Measurements from ENCODE around the gene ECSIT. TPM values are rescaled to one million over a fixed set of nuclear protein-coding genes. Genes with fewer than 3 reads are reported as not detected.
A peak's percentile ranks its signal among the peaks of the same experiment; 100 is the strongest.

The ECSIT gene
- polyA plus RNA-seq (98.3 and 99.0 TPM in 2 replicates), polyA minus RNA-seq (45.6 and 54.3 TPM in 2 replicates)

GRCh38 chr19:11528551-11529341 lies at the start of gene ECSIT:
TSS of gene ECSIT (minus strand) at chr19:11529134. CDS start at chr19:11519170, 9,964 bp downstream.
- H3K4me3 ChIP-seq (ENCODE audit: low read length) = peak within 1 kb of the TSS; percentile 85
- H3K9me2 ChIP-seq (ENCODE audit: insufficient read depth, low read length) = no peaks in the 10 kb centered on the region
- no peaks in the 10 kb centered on the region for H3K36me3 ChIP-seq (ENCODE audit: insufficient read depth, low read length)
- peak; percentile 88 for TF ChIP-seq POLR2AphosphoS5 (IDR thresholded peaks at IDR 0.05)
- TF ChIP-seq, protein P1, sequence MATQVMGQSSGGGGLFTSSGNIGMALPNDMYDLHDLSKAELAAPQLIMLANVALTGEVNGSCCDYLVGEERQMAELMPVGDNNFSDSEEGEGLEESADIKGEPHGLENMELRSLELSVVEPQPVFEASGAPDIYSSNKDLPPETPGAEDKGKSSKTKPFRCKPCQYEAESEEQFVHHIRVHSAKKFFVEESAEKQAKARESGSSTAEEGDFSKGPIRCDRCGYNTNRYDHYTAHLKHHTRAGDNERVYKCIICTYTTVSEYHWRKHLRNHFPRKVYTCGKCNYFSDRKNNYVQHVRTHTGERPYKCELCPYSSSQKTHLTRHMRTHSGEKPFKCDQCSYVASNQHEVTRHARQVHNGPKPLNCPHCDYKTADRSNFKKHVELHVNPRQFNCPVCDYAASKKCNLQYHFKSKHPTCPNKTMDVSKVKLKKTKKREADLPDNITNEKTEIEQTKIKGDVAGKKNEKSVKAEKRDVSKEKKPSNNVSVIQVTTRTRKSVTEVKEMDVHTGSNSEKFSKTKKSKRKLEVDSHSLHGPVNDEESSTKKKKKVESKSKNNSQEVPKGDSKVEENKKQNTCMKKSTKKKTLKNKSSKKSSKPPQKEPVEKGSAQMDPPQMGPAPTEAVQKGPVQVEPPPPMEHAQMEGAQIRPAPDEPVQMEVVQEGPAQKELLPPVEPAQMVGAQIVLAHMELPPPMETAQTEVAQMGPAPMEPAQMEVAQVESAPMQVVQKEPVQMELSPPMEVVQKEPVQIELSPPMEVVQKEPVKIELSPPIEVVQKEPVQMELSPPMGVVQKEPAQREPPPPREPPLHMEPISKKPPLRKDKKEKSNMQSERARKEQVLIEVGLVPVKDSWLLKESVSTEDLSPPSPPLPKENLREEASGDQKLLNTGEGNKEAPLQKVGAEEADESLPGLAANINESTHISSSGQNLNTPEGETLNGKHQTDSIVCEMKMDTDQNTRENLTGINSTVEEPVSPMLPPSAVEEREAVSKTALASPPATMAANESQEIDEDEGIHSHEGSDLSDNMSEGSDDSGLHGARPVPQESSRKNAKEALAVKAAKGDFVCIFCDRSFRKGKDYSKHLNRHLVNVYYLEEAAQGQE (IDR thresholded peaks at IDR 0.05; ENCODE audit: borderline replicate concordance) = peak; percentile 55
- TF ChIP-seq EZH2 (IDR thresholded peaks at IDR 0.05; ENCODE audit: borderline replicate concordance, insufficient read depth, low read length, poor library complexity, severe bottlenecking) = no peak
- no peak for TF ChIP-seq SMC3 (conservative IDR thresholded peaks at IDR 0.05; ENCODE audit: poor library complexity)
- peak; percentile 99 for TF ChIP-seq MXI1 (conservative IDR thresholded peaks at IDR 0.05; ENCODE audit: poor library complexity, severe bottlenecking)
- no peak for TF ChIP-seq RAD21 (conservative IDR thresholded peaks at IDR 0.05)
- peak; percentile 53 for TF ChIP-seq EP300 (conservative IDR thresholded peaks at IDR 0.05; ENCODE audit: poor library complexity, severe bottlenecking)
- peak; percentile 37 for TF ChIP-seq TAF1 (IDR thresholded peaks at IDR 0.05; ENCODE audit: low read depth)
- TF ChIP-seq CTCF (IDR thresholded peaks at IDR 0.05; ENCODE audit: poor library complexity, severe bottlenecking) = peak; percentile 8
- no peaks in the 10 kb centered on the region for H3F3A ChIP-seq (ENCODE audit: insufficient read depth, low read length, poor library complexity, severe bottlenecking)
- peak within 1 kb of the TSS; percentile 92 for H2AFZ ChIP-seq (ENCODE audit: low read depth, low read length)
- peak within 1 kb of the TSS; percentile 92 for H3K4me2 ChIP-seq (ENCODE audit: low read length)
- H3K79me2 ChIP-seq (replicated peaks; ENCODE audit: insufficient read depth, low read length) = peaks cover 16% of the 10 kb centered on the region
- H3K9ac ChIP-seq (ENCODE audit: low read length) = peak within 1 kb of the TSS; percentile 83
- H3K27me3 ChIP-seq (ENCODE audit: insufficient read depth, low read depth, low read length) = no peaks in the 10 kb centered on the region
- peak within 1 kb of the TSS; percentile 82 for H3K27ac ChIP-seq (ENCODE audit: low read length)
- no peaks in the 10 kb centered on the region for H3K9me3 ChIP-seq (ENCODE audit: low read length)
- no peaks in the 10 kb centered on the region for H4K20me1 ChIP-seq (ENCODE audit: insufficient read depth)

- H2AFZ ChIP-seq (ENCODE audit: low read depth, low read length) = no peak within 1 kb of the TSS
- no peak within 1 kb of the TSS for H3K9ac ChIP-seq (ENCODE audit: low read length)
- H3K4me2 ChIP-seq (ENCODE audit: low read length) = no peak within 1 kb of the TSS
- H4K20me1 ChIP-seq (ENCODE audit: insufficient read depth) = no peaks in the 10 kb centered on the region
- H3K4me3 ChIP-seq (ENCODE audit: low read length) = no peak within 1 kb of the TSS
- no peaks in the 10 kb centered on the region for H3K79me2 ChIP-seq (replicated peaks; ENCODE audit: insufficient read depth, low read length)
- no peaks in the 10 kb centered on the region for H3K9me2 ChIP-seq (ENCODE audit: insufficient read depth, low read length)
- H3K36me3 ChIP-seq (ENCODE audit: insufficient read depth, low read length) = no peaks in the 10 kb centered on the region
- H3K27ac ChIP-seq (ENCODE audit: low read length) = no peak within 1 kb of the TSS
- H3K27me3 ChIP-seq (ENCODE audit: insufficient read depth, low read depth, low read length) = no peaks in the 10 kb centered on the region
- no peak for TF ChIP-seq TAF1 (IDR thresholded peaks at IDR 0.05; ENCODE audit: low read depth)
- TF ChIP-seq EZH2 (IDR thresholded peaks at IDR 0.05; ENCODE audit: borderline replicate concordance, insufficient read depth, low read length, poor library complexity, severe bottlenecking) = no peak
- no peak for TF ChIP-seq SMC3 (conservative IDR thresholded peaks at IDR 0.05; ENCODE audit: poor library complexity)
- no peak for TF ChIP-seq CTCF (IDR thresholded peaks at IDR 0.05; ENCODE audit: poor library complexity, severe bottlenecking)
- TF ChIP-seq, protein P1 (IDR thresholded peaks at IDR 0.05; ENCODE audit: borderline replicate concordance) = no peak
- TF ChIP-seq MXI1 (conservative IDR thresholded peaks at IDR 0.05; ENCODE audit: poor library complexity, severe bottlenecking) = no peak
- no peak for TF ChIP-seq RAD21 (conservative IDR thresholded peaks at IDR 0.05)
- TF ChIP-seq POLR2AphosphoS5 (IDR thresholded peaks at IDR 0.05) = no peak
- TF ChIP-seq EP300 (conservative IDR thresholded peaks at IDR 0.05; ENCODE audit: poor library complexity, severe bottlenecking) = no peak
- no peaks in the 10 kb centered on the region for H3K9me3 ChIP-seq (ENCODE audit: low read length)
- no peaks in the 10 kb centered on the region for H3F3A ChIP-seq (ENCODE audit: insufficient read depth, low read length, poor library complexity, severe bottlenecking)
Measured at GRCh38 chr19:11577451-11578257, 48.7 kb upstream of the ECSIT start, which contains the start of gene ACP5. TSS of gene ACP5 (minus strand) at chr19:11577645. CDS start at chr19:11577317, 328 bp downstream.

Measured in neural cell (in vitro differentiated cells).